Hepatocyte (in vitro differentiated cells): ENCODE results near the gene RANBP17. TPM values are rescaled to one million over a fixed set of nuclear protein-coding genes. Genes with fewer than 3 reads are reported as not detected.

Experiments
- DNase-seq: peaks from one replicate; pipeline ENCODE4 v3.0.0-alpha.2; 2016; ENCODE audit warnings: low spot score
- H2AFZ ChIP-seq: fragments of 200-600 bp; sonication (generic); 2 replicates; pipeline ENCODE4 v1.6.0; 2016; ENCODE audit warnings: antibody characterized with exemption, mild to moderate bottlenecking
- H3K27ac ChIP-seq: fragments of 200-600 bp; sonication (generic); 2 replicates; pipeline ENCODE4 v1.5.1; 2016; ENCODE audit warnings: mild to moderate bottlenecking
- H3K27me3 ChIP-seq: fragments of 200-600 bp; sonication (generic); 2 replicates; pipeline ENCODE4 v1.6.1; 2016
- H3K36me3 ChIP-seq: fragments of 200-600 bp; sonication (generic); replicated peaks from 2 replicates; pipeline ENCODE4 v1.5.1; 2016; ENCODE audit warnings: low read depth; ENCODE audit not compliant: insufficient read depth
- H3K4me1 ChIP-seq: fragments of 200-600 bp; sonication (generic); 2 replicates; pipeline ENCODE4 v1.5.1; 2016; ENCODE audit warnings: mild to moderate bottlenecking, moderate library complexity; ENCODE audit not compliant: insufficient read depth
- H3K4me2 ChIP-seq: fragments of 200-600 bp; sonication (generic); 2 replicates; pipeline ENCODE4 v1.6.0; 2016
- H3K4me3 ChIP-seq: fragments of 200-600 bp; sonication (generic); 2 replicates; pipeline ENCODE4 v1.5.1; 2016; ENCODE audit warnings: mild to moderate bottlenecking
- H3K79me2 ChIP-seq: fragments of 200-600 bp; sonication (generic); 2 replicates; pipeline ENCODE4 v1.6.0; 2017; ENCODE audit warnings: mild to moderate bottlenecking
- H3K9me2 ChIP-seq: fragments of 200-600 bp; sonication (generic); replicated peaks from 2 replicates; pipeline ENCODE4 v1.6.0; 2017; ENCODE audit warnings: mild to moderate bottlenecking; ENCODE audit not compliant: insufficient read depth
- H3K9me3 ChIP-seq: fragments of 200-600 bp; sonication (generic); 2 replicates; pipeline ENCODE4 v1.5.1; 2016; ENCODE audit warnings: low read depth, mild to moderate bottlenecking
- H4K20me1 ChIP-seq: fragments of 200-600 bp; sonication (generic); 2 replicates; pipeline ENCODE4 v1.6.0; 2016; ENCODE audit warnings: mild to moderate bottlenecking; ENCODE audit not compliant: insufficient read depth, poor library complexity, severe bottlenecking
- CTCF ChIP-seq: fragments of 200-600 bp; sonication (generic); IDR thresholded peaks from 2 replicates; pipeline ENCODE4 v1.5.1; 2016; ENCODE audit warnings: antibody characterized with exemption, mild to moderate bottlenecking; ENCODE audit not compliant: poor library complexity
- EZH2 ChIP-seq: fragments of 200-600 bp; sonication (generic); IDR thresholded peaks from 2 replicates; pipeline ENCODE4 v1.6.1; 2016; ENCODE audit warnings: antibody characterized with exemption, mild to moderate bottlenecking, borderline replicate concordance
- EZH2phosphoT487 ChIP-seq: fragments of 200-600 bp; sonication (generic); IDR thresholded peaks from one replicate; pipeline ENCODE4 v1.6.1; 2018; ENCODE audit warnings: antibody characterized with exemption, mild to moderate bottlenecking, low read depth, moderate library complexity; ENCODE audit not compliant: unreplicated experiment, severe bottlenecking
- WGBS: methylation state at CpG from one replicate; pipeline ENCODE4 v1.1.6; 2016; ENCODE audit warnings: low lambda C conversion rate; ENCODE audit errors: missing lambda C conversion rate; 5-methylcytosine and 5-hydroxymethylcytosine counted together
- polyA plus RNA-seq: library from polyadenylated mRNA; unstranded; fragments of >200 nt; fragmentation: Nextera tagmentation; extraction: Ambion mirVana; gene quantifications from 2 replicates; pipeline ENCODE4 v1.2.1, GENCODE V29; 2016
- total RNA-seq: library from RNA; depleted of rRNA; stranded (reverse); fragments of >200 nt; gene quantifications from 2 replicates; pipeline ENCODE4 v1.2.3, GENCODE V29; 2014

The RANBP17 gene
- total and polyA plus RNA-seq, 2 experiments from 2014 or later: 11.7 to 17.1 TPM

- Histone ChIP-seq H3K36me3 (no peaks in the 10 kb centered on the region), H3K27me3 (peaks cover 8% of the 10 kb centered on the region), H3K9me2 (no peaks in the 10 kb centered on the region), H3K79me2 (no peaks in the 10 kb centered on the region), H3K4me3 (no peak overlapping the region), H2AFZ (no peak overlapping the region), H3K27ac (no peak overlapping the region), H3K4me1 (no peaks in the 10 kb centered on the region), H3K9me3 (no peaks in the 10 kb centered on the region), H3K4me2 (peak overlapping the region; percentile 57), H4K20me1 (no peaks in the 10 kb centered on the region)
- TF ChIP-seq CTCF (peak; percentile 52), EZH2 (no peak)
- peak; percentile 40 for DNase-seq
- WGBS: 61% methylated on average over 31 of the region's 31 CpGs
Observed at GRCh38 chr5:171336521-171337209, 474.8 kb downstream of the RANBP17 start.

GRCh38 chr5:171337210-171337569 is 475.4 kb downstream of the RANBP17 start:
- no peaks in the 10 kb centered on the region for H4K20me1 ChIP-seq
- WGBS: 69% methylated on average over 11 of the region's 11 CpGs
- peaks cover 8% of the 10 kb centered on the region for H3K27me3 ChIP-seq
- H3K4me2 ChIP-seq: peak overlapping the region; percentile 57
- H3K79me2 ChIP-seq: no peaks in the 10 kb centered on the region
- H3K4me3 ChIP-seq: no peak overlapping the region
- H3K27ac ChIP-seq: no peak overlapping the region
- H2AFZ ChIP-seq: no peak overlapping the region
- TF ChIP-seq EZH2 (no peak), CTCF (no peak), EZH2phosphoT487 (no peak)
- no peaks in the 10 kb centered on the region for H3K9me3 ChIP-seq
- H3K4me1 ChIP-seq: no peaks in the 10 kb centered on the region
- DNase-seq: no peak
- no peaks in the 10 kb centered on the region for H3K36me3 ChIP-seq
- H3K9me2 ChIP-seq: no peaks in the 10 kb centered on the region

GRCh38 chr5:171340042-171340441 is 478.2 kb downstream of the RANBP17 start:
- Histone ChIP-seq H3K9me3 (no peaks in the 10 kb centered on the region), H3K4me2 (peak overlapping the region; percentile 34), H3K4me3 (no peak overlapping the region), H3K27ac (no peak overlapping the region), H3K36me3 (no peaks in the 10 kb centered on the region), H3K9me2 (no peaks in the 10 kb centered on the region), H2AFZ (no peak overlapping the region), H3K79me2 (no peaks in the 10 kb centered on the region), H3K27me3 (peaks cover 8% of the 10 kb centered on the region), H3K4me1 (no peaks in the 10 kb centered on the region), H4K20me1 (no peaks in the 10 kb centered on the region)
- no peak for TF ChIP-seq EZH2phosphoT487
- no peak for TF ChIP-seq EZH2
- no peak for TF ChIP-seq CTCF
- no peak for DNase-seq
